MG63 (cell line): ENCODE measurements around the gene HOXC13. TPM values are rescaled to one million over a fixed set of nuclear protein-coding genes. Genes with fewer than 3 reads are reported as not detected.

ENCODE experiments used
- DNase-seq: peaks from one replicate; pipeline ENCODE4 v3.0.0-alpha.2; 2020
- H3K27me3 ChIP-seq: fragments of 250-450 bp; sonication (Bioruptor Pico); 2 replicates; pipeline ENCODE4 v1.5.1; 2020; ENCODE audit warnings: mild to moderate bottlenecking, moderate library complexity
- H3K36me3 ChIP-seq: fragments of 250-450 bp; sonication (Bioruptor Pico); 2 replicates; pipeline ENCODE4 v1.5.1; 2020; ENCODE audit warnings: mild to moderate bottlenecking, moderate library complexity
- H3K4me3 ChIP-seq: fragments of 250-450 bp; sonication (Bioruptor Pico); 2 replicates; pipeline ENCODE4 v1.5.1; 2020; ENCODE audit warnings: mild to moderate bottlenecking, moderate library complexity
- H3K9me3 ChIP-seq: fragments of 250-450 bp; sonication (Bioruptor Pico); 2 replicates; pipeline ENCODE4 v1.5.1; 2020; ENCODE audit warnings: mild to moderate bottlenecking, moderate library complexity
- total RNA-seq: library from RNA; depleted of rRNA; stranded (reverse); fragments of >200 nt; shearing (Covaris generic); gene quantifications from 2 replicates; pipeline ENCODE4 v1.2.3, GENCODE V29; 2014; ENCODE audit warnings: low replicate concordance; rRNA removed

The HOXC13 gene
- total RNA-seq, 1 experiment from 2014 or later, result 5.1 TPM

DNA sequence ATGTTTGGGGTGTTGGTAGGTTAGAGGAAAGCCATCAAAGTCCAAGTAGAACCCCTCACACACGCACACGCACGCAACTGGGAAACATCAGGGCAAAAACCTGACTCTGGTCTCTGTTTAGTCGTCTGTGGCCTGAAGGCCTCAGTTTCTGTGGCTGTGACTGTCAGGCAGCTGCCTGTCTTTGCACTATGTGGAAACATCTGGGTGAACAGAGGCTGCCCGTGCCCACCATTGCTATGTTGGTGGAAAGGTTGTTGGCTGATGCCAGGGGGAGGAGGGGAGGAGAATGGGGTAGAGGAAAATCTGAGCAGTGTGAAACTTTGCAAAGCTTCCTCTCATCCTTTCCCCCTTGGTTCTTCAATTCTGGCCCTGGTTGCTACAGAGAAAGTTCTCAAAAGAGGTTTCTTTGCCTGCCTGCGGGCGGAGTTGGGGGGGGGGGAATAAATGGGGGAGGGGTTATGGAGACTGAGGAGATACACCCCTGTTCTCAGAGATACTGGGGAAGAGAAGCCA is 53.8 kb downstream of the HOXC13 start:
- peaks cover 20% of the 10 kb centered on the region for H3K36me3 ChIP-seq
- H3K27me3 ChIP-seq, result no peaks in the 10 kb centered on the region
- no peaks in the 10 kb centered on the region for H3K9me3 ChIP-seq
- DNase-seq, result no peak
- no peak overlapping the region for H3K4me3 ChIP-seq

DNA sequence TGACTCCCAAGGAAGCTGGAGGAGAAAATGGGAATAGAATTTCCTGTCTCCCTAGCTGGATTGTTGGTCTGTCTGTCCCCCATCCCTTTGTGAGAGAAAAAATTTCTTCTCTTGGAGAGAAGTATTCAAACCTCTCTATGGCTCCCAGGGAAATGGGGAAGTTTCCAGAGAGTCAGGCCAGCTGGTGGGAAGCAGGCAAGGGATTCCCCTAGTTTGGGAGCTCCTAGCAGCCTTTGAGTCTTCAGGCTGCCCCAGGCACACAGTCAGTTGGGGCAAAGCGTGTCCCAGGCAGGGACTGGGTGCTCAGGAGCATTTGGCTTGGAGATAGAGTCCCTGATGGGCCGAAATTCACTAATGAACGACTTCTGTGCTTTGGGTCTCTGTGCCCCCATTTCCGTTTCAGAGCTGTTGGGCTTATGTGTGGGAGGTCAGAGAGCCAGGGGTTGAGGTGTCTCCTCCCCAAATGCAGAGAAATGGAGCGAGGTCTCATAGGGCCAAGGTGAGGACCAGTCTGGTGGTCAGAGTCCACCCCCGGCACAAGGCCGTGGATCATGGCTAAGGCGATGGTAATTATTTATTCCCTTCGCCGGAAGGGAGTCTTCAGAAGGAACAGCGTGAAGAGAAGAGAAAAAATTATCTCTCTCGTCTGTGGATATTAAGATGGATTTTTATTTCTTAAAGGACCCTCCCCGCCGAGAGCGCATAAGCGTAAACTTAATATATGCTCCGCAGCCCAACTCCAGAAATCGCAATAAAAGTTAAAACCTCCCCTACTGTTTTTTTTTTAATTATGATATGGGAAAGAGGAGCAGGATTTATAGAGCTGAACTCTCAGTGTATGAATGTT is 54.8 kb downstream of the HOXC13 start:
- peak overlapping the region; percentile 72; the same call in 1 of the 2 replicates for H3K4me3 ChIP-seq
- H3K36me3 ChIP-seq, result peaks cover 12% of the 10 kb centered on the region
- H3K27me3 ChIP-seq, result no peaks in the 10 kb centered on the region
- H3K9me3 ChIP-seq, result no peaks in the 10 kb centered on the region
- no peak for DNase-seq

DNA sequence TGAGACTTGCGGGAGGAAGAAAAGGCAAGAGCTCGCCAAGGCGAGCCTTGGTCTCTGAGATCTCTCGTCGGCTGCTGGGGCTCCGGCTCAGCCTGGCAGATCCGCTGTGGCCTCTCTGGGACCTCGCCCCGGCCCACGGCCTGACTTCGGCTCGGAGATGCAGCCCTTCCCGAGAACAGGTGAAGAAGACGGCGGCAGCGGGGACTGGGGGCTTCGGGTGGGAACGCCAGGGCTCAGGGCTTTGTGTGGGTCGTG is 55.3 kb downstream of the HOXC13 start:
- H3K4me3 ChIP-seq, result peak overlapping the region; percentile 72
- no peaks in the 10 kb centered on the region for H3K9me3 ChIP-seq
- no peak for DNase-seq
- peaks cover 11% of the 10 kb centered on the region for H3K36me3 ChIP-seq
- no peaks in the 10 kb centered on the region for H3K27me3 ChIP-seq

DNA sequence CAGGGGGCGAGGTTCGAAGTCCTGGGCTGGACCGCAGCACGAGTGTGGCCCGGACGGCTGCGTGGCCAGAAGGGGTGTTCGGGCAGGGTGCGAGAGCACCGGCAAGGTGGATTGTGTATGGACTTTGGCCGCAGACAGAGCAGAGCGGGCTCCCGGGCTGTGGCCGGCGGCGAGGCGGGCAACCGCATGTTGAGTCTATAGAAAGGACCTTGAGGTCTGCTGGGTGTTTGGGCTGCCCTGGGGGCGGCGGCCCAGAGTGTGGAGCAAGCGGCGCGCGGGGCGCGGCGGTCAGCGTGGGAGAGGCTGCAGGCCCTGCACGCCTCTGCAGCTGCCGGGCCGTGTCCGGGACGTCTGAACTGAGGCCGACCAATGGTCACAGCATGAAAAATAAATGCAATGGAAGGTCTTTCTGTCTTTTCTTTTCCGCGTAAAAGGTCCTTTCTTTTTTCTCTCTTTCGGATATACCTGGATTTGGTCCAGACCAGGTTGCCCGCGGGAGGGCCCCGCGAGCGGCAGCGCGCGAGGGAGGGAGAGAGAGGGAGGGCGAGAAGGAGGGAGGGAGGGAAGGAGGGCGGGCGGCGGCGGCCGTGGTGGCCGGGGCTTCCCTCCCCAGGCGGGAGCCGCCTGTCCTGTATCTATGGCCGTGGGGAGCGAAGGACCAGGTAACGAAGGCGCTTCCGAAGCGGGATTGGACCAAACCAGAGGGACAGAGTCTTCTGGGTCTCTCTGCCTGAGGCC is 55.8 kb downstream of the HOXC13 start:
- Histone ChIP-seq H3K9me3 (no peaks in the 10 kb centered on the region), H3K27me3 (no peaks in the 10 kb centered on the region), H3K4me3 (peak overlapping the region; percentile 72), H3K36me3 (peaks cover 10% of the 10 kb centered on the region)
- DNase-seq, result peak; percentile 49

DNA sequence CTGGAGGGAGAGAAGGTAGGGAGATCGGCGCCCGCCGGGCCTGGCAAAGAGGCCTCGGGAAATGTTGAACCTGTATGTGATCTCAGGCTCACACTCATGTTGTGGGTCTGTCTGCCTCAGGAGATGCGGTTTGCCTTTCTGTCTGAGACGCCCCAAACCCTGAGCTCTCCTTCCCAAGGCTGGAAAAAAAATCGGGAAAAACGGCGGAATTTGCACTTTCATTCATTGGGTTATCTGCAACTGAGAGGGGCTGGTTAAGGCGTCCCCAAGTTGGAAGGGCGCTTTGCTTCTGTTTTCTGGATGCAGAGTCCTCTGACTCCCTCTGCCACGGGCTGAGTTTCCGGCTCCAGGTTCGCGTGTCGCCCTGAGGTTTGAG is 56.4 kb downstream of the HOXC13 start:
- Histone ChIP-seq H3K27me3 (no peaks in the 10 kb centered on the region), H3K4me3 (peak overlapping the region; percentile 72), H3K36me3 (peaks cover 10% of the 10 kb centered on the region), H3K9me3 (no peaks in the 10 kb centered on the region)
- no peak for DNase-seq

DNA sequence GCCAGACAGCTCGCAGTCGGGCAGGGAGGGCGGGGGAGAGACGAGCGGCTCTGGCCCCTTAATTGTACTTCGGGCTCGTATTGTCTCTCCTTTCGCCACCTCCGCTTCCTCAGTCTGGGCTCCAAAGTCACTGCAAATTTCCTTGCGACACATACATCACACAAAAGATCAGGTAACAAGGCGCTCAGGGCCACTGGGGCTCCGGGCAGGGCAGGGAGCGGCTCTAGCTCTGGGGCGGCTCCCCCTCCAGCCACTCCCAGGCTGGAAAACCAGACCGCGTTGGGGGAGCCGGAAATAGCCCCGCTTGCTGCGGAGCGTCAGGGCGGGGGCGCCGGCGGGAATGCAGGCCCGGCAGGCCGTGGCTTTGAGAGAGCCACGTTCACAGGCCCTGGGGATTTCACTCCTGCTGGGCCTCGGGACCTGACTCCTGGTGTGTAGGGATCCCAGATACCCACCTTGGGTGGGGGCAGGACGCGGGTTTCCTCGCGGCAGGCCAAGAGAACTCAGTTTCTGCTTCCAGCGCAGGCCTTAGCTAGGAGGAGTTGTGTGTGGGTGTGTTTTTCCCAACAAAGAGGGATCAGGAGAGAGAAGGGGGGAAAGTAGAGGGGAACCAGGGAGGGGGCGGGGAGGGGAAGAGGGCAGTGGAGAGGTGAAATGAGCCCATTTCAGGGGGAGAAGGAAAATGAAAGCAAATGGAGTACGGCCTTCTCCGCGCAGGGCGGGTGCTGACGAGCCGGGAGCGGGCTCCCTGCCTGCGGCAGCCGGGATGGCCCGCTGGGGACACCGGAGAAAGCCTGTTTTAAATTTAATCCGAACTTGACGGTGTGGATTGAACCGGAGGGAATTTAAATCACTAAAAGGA is 57.0 kb downstream of the HOXC13 start:
- Histone ChIP-seq H3K4me3 (peak overlapping the region; percentile 72), H3K9me3 (no peaks in the 10 kb centered on the region), H3K27me3 (no peaks in the 10 kb centered on the region), H3K36me3 (peaks cover 10% of the 10 kb centered on the region)
- peak; percentile 90 for DNase-seq

Other genes with a start within 250 kb of the HOXC13 start
- gene CALCOCO1, start 211.4 kb upstream of the HOXC13 start, total RNA-seq, result 35.7 and 42.4 TPM in 2 replicates
- not detected in 2 replicates for gene CISTR, start 186.9 kb upstream of the HOXC13 start, total RNA-seq
- 1.5 and 1.9 TPM in 2 replicates for gene HOXC12, start 16.1 kb downstream of the HOXC13 start, total RNA-seq
- 0.30 and 1.3 TPM in 2 replicates for gene HOXC11, start 34.3 kb downstream of the HOXC13 start, total RNA-seq
- gene HOTAIR, start 36.1 kb downstream of the HOXC13 start, total RNA-seq, result 4.2 and 4.5 TPM in 2 replicates
- 19.8 and 27.4 TPM in 2 replicates for gene HOXC10, start 46.3 kb downstream of the HOXC13 start, total RNA-seq
- gene HOXC9, start 61.3 kb downstream of the HOXC13 start, total RNA-seq, result 1.9 and 7.9 TPM in 2 replicates
- gene HOXC8, start 70.2 kb downstream of the HOXC13 start, total RNA-seq, result 0.10 and 0.13 TPM in 2 replicates
- 4.9 and 5.3 TPM in 2 replicates for gene HOXC6, start 89.6 kb downstream of the HOXC13 start, total RNA-seq
- not detected in 2 replicates for gene HOXC5, start 94.2 kb downstream of the HOXC13 start, total RNA-seq
- gene HOXC4, start 115.0 kb downstream of the HOXC13 start, total RNA-seq, result 2.3 and 5.2 TPM in 2 replicates